ENCODE measurements around the gene RSAD2. TPM values are rescaled to one million over a fixed set of nuclear protein-coding genes. Genes with fewer than 3 reads are reported as not detected.

The RSAD2 gene
- polyA plus RNA-seq, 1 donor (not counting 4 experiments of a cell fraction or from before 2014, with no cell fraction given) = 1.7 TPM

- Histone ChIP-seq H3K27me3 (ENCODE audit: control insufficient read depth, extremely low read depth, insufficient read depth, low read length) (no peaks in the 10 kb centered on the region), H3K4me1 (ENCODE audit: control insufficient read depth, extremely low read depth, insufficient read depth, low read length) (no peaks in the 10 kb centered on the region), H3K4me3 (ENCODE audit: control insufficient read depth in 2 of 3, extremely low read depth in 1 of 3, insufficient read depth in 2 of 3, low read depth in 1 of 3, low read length in 3 of 3) (no peak overlapping the region), H3K9me1 (ENCODE audit: control insufficient read depth, extremely low read depth, insufficient read depth, low read length) (no peaks in the 10 kb centered on the region), H3K9me3 (ENCODE audit: control insufficient read depth, low read depth, low read length) (no peaks in the 10 kb centered on the region), H2AFZ (ENCODE audit: control insufficient read depth, low read length) (no peak overlapping the region), H3K9ac (ENCODE audit: control insufficient read depth, extremely low read depth, insufficient read depth, low read length) (no peak overlapping the region), H4K20me1 (ENCODE audit: control insufficient read depth, extremely low read depth, insufficient read depth, low read length) (no peaks in the 10 kb centered on the region), H3K36me3 (ENCODE audit: control insufficient read depth in 2 of 2, extremely low read depth in 1 of 2, insufficient read depth in 2 of 2, low read length in 2 of 2) (no peaks in the 10 kb centered on the region), H3K79me2 (ENCODE audit: control insufficient read depth, insufficient read depth, low read length) (no peaks in the 10 kb centered on the region), H3K27ac (ENCODE audit: control insufficient read depth, insufficient read depth, low read length) (no peak overlapping the region), H3K4me2 (ENCODE audit: control insufficient read depth, extremely low read depth, insufficient read depth, low read depth, low read length) (no peak overlapping the region)
- DNase-seq (ENCODE audit: low read depth, low spot score) (no peak), FAIRE-seq (no peak)
- dilution Hi-C loops (cut with MboI; ENCODE audit: extremely low pct_ligation_motif_present, low sequenced_read_pairs) = no loop called here
- no peak for TF ChIP-seq CTCF (optimal IDR thresholded peaks at IDR 0.05 in 1 of 3, IDR thresholded peaks at IDR 0.05 in 1 of 3, conservative IDR thresholded peaks at IDR 0.05 in 1 of 3; ENCODE audit: extremely low read depth in 1 of 3, insufficient read depth in 2 of 3, low read length in 3 of 3)
- no peak for TF ChIP-seq EZH2 (IDR thresholded peaks at IDR 0.05; ENCODE audit: low read length)
Observed at GRCh38 chr2:6879011-6879410, 1.4 kb downstream of the RSAD2 start.

- Histone ChIP-seq H3K79me2 (ENCODE audit: control insufficient read depth, insufficient read depth, low read length) (no peaks in the 10 kb centered on the region), H4K20me1 (ENCODE audit: control insufficient read depth, extremely low read depth, insufficient read depth, low read length) (no peaks in the 10 kb centered on the region), H3K4me2 (ENCODE audit: control insufficient read depth, extremely low read depth, insufficient read depth, low read depth, low read length) (no peak overlapping the region), H3K27me3 (ENCODE audit: control insufficient read depth, extremely low read depth, insufficient read depth, low read length) (no peaks in the 10 kb centered on the region), H3K9me3 (ENCODE audit: control insufficient read depth, low read depth, low read length) (no peaks in the 10 kb centered on the region), H3K4me3 (ENCODE audit: control insufficient read depth in 2 of 3, extremely low read depth in 1 of 3, insufficient read depth in 2 of 3, low read depth in 1 of 3, low read length in 3 of 3) (no peak overlapping the region), H3K9me1 (ENCODE audit: control insufficient read depth, extremely low read depth, insufficient read depth, low read length) (no peaks in the 10 kb centered on the region), H3K36me3 (ENCODE audit: control insufficient read depth in 2 of 2, extremely low read depth in 1 of 2, insufficient read depth in 2 of 2, low read length in 2 of 2) (no peaks in the 10 kb centered on the region), H2AFZ (ENCODE audit: control insufficient read depth, low read length) (no peak overlapping the region), H3K4me1 (ENCODE audit: control insufficient read depth, extremely low read depth, insufficient read depth, low read length) (no peaks in the 10 kb centered on the region), H3K9ac (ENCODE audit: control insufficient read depth, extremely low read depth, insufficient read depth, low read length) (no peak overlapping the region), H3K27ac (ENCODE audit: control insufficient read depth, insufficient read depth, low read length) (no peak overlapping the region)
- dilution Hi-C loops (cut with MboI; ENCODE audit: extremely low pct_ligation_motif_present, low sequenced_read_pairs) = no loop called here
- DNase-seq (ENCODE audit: low read depth, low spot score) (no peak), FAIRE-seq (no peak)
- TF ChIP-seq CTCF (optimal IDR thresholded peaks at IDR 0.05 in 1 of 3, IDR thresholded peaks at IDR 0.05 in 1 of 3, conservative IDR thresholded peaks at IDR 0.05 in 1 of 3; ENCODE audit: extremely low read depth in 1 of 3, insufficient read depth in 2 of 3, low read length in 3 of 3) (no peak), EZH2 (IDR thresholded peaks at IDR 0.05; ENCODE audit: low read length) (no peak)
Observed at GRCh38 chr2:6880200-6880733, 2.7 kb downstream of the RSAD2 start.

Measured in keratinocyte (primary cell).